Fibroblast of the aortic adventitia (primary cell): ENCODE data around the gene BBC3. TPM values are rescaled to one million over a fixed set of nuclear protein-coding genes. Genes with fewer than 3 reads are reported as not detected.

Source experiments
- DNase-seq: peaks from one replicate; pipeline ENCODE4 v3.0.0-alpha.2; 2010; ENCODE audit warnings: low read depth
- H3K4me3 ChIP-seq: 2 replicates; pipeline ENCODE4 v1.5.1; 2011; ENCODE audit warnings: low read depth, mild to moderate bottlenecking, control low read depth, low read length, moderate library complexity
- small RNA-seq: library from RNA; depleted of rRNA; stranded (forward); fragments of <200 nt; gene quantifications from one replicate; pipeline ENCODE3, GENCODE V24; 2012
- total RNA-seq: library from RNA; depleted of rRNA; stranded (reverse); fragments of >200 nt; gene quantifications from 2 replicates; pipeline ENCODE4 v1.2.3, GENCODE V29; 2012; ENCODE audit warnings: low replicate concordance
- TF ChIP-seq, protein P1 (sequence below): IDR thresholded peaks from 2 replicates; pipeline ENCODE4 v1.5.1; 2011; ENCODE audit warnings: mild to moderate bottlenecking, low read length, control low read depth, inconsistent platforms; ENCODE audit not compliant: insufficient read depth

The BBC3 gene
- total RNA-seq, 1 donor: 9.2 TPM

DNA sequence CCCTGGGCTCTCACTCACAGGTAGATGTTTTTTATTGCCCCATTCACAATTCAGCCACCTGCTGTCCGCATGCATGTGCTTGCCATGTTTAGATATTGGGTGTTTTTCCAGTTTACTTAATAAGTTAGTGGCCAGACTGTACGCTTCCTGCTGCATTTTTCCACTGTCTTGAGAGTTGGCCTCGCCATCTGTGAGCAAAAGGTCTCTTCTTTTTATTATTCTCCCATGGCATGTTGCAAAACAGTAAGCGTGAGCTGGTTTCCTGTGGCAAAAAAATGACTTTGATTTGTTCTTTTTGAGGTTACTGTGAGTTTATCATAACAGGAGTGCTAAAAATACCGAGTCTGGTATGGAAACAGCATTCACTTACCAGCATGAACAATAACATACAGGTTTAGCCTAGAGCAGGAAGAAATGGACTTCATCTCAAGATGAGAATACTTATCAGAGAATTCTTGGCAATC is 54.3 kb downstream of the BBC3 start:
- peak; percentile 96 for DNase-seq
- H3K4me3 ChIP-seq: no peak overlapping the region
- TF ChIP-seq, protein P1, sequence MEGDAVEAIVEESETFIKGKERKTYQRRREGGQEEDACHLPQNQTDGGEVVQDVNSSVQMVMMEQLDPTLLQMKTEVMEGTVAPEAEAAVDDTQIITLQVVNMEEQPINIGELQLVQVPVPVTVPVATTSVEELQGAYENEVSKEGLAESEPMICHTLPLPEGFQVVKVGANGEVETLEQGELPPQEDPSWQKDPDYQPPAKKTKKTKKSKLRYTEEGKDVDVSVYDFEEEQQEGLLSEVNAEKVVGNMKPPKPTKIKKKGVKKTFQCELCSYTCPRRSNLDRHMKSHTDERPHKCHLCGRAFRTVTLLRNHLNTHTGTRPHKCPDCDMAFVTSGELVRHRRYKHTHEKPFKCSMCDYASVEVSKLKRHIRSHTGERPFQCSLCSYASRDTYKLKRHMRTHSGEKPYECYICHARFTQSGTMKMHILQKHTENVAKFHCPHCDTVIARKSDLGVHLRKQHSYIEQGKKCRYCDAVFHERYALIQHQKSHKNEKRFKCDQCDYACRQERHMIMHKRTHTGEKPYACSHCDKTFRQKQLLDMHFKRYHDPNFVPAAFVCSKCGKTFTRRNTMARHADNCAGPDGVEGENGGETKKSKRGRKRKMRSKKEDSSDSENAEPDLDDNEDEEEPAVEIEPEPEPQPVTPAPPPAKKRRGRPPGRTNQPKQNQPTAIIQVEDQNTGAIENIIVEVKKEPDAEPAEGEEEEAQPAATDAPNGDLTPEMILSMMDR: no peak

DNA sequence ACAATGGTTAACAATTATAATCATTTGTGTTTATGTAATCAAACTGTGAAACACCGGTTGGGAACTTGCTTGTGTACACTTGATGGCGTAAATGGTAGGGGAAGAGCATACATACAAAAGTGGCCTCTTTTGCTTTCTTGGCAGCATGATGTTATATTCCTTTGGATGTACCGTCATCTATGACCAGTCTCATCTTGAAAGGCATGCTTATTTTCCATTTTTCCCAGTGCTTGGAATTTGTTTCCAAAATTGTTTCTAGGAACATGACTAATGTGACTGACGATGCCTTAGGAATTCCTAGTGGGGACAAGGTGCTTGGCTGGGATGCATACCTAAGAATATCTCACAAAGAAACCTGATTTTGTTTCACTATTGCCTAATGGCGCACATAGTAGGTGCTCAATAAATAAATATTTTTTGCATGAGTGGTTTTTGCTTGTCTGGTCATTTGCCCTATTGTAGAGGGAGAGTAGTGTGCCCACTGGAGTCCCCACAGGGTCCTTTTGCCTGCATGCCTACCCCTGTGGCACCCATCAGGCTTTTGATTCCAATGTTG is 54.9 kb downstream of the BBC3 start:
- TF ChIP-seq, protein P1: no peak
- H3K4me3 ChIP-seq: no peak overlapping the region
- DNase-seq: peak; percentile 86

GRCh38 chr19:47172666-47173455 is 58.1 kb downstream of the BBC3 start:
- no peak for DNase-seq
- no peak overlapping the region for H3K4me3 ChIP-seq
- TF ChIP-seq, protein P1: no peak

Small RNA genes lying within 50 kb of the gene (small RNA-seq; reads per million reads assigned to genes)
- gene MIR3190: not detected

Other genes starting within 250 kb of the BBC3 start
- gene NPAS1, start 211.4 kb downstream of the BBC3 start, total RNA-seq: 0.49 and 2.1 TPM in 2 replicates
- gene TMEM160, start 182.6 kb downstream of the BBC3 start, total RNA-seq: 21.0 and 43.1 TPM in 2 replicates
- gene ZC3H4, start 117.4 kb downstream of the BBC3 start, total RNA-seq: 20.4 and 24.0 TPM in 2 replicates
- 70.2 and 140 TPM in 2 replicates for gene SAE1, start 100.4 kb downstream of the BBC3 start, total RNA-seq
- gene CCDC9, start 25.3 kb upstream of the BBC3 start, total RNA-seq: 6.5 and 16.3 TPM in 2 replicates
- 1.6 and 2.3 TPM in 2 replicates for gene INAFM1, start 43.7 kb upstream of the BBC3 start, total RNA-seq
- gene C5AR1, start 78.7 kb upstream of the BBC3 start, total RNA-seq: 0.09 TPM in 1 of 2 replicates, not detected in the other
- 0.33 and 0.63 TPM in 2 replicates for gene C5AR2, start 101.0 kb upstream of the BBC3 start, total RNA-seq
- gene DHX34, start 118.1 kb upstream of the BBC3 start, total RNA-seq: 8.1 and 11.6 TPM in 2 replicates
- 14.5 and 33.9 TPM in 2 replicates for gene MEIS3, start 188.3 kb upstream of the BBC3 start, total RNA-seq
- not detected in 2 replicates for gene SLC8A2, start 240.7 kb upstream of the BBC3 start, total RNA-seq